T-cell (primary cell): ENCODE measurements around the gene CST4. TPM values are rescaled to one million over a fixed set of nuclear protein-coding genes. Genes with fewer than 3 reads are reported as not detected.

ENCODE experiments used
- ATAC-seq, 4 experiments: fragments of 200-7000 bp in 3 of 4; fragments of 150-1000 bp in 1 of 4; cut with Tn5 transposase; replicated peaks in 1 of 4; 1 replicate in 3 of 4; 2 replicates in 1 of 4; pipeline ENCODE4 v1.10.0; 2021; ENCODE audit warnings: moderate library complexity in 3 of 4, mild to moderate bottlenecking in 2 of 4, moderate number of reproducible peaks in 1 of 4
- CTCF ChIA-PET, 2 donors: fragments of 300-600 bp; sonication (Branson Sonifier 250); formaldehyde crosslinking; loops; one replicate each; lab custom pipeline; 2022; ENCODE audit warnings: antibody characterized with exemption in 2 of 2; lab: Charles Lee
- POLR2A ChIA-PET, 2 donors: fragments of 300-600 bp; sonication (Branson Sonifier 250); formaldehyde crosslinking; loops; one replicate each; lab custom pipeline; 2022; ENCODE audit warnings: antibody characterized with exemption in 2 of 2; lab: Charles Lee
- DNase-seq, 35 experiments: peaks; one replicate each; pipeline versions ENCODE4 v3.0.0 to v3.0.0-alpha.2; 2013 to 2023
- H3K27ac ChIP-seq: one replicate; pipeline ENCODE4 v1.5.1; 2013; ENCODE audit warnings: low read length
- H3K27me3 ChIP-seq, 2 experiments: replicated peaks in 1 of 2; 1 replicate in 1 of 2; 2 replicates in 1 of 2; pipeline versions ENCODE4 v1.6.1 to v1.7.0; 2013; ENCODE audit warnings: low read length in 1 of 2, mixed read lengths in 1 of 2; ENCODE audit not compliant: control insufficient read depth in 2 of 2, insufficient read depth in 2 of 2; ENCODE audit errors: extremely low read depth in 1 of 2
- H3K36me3 ChIP-seq, 2 donors: 1 replicate in 1 of 2; 2 replicates in 1 of 2; pipeline versions ENCODE4 v1.6.1 to v1.7.0; 2013; ENCODE audit warnings: low read length in 1 of 2; ENCODE audit not compliant: control insufficient read depth in 2 of 2, insufficient read depth in 1 of 2; ENCODE audit errors: extremely low read depth in 1 of 2
- H3K4me1 ChIP-seq, 2 experiments: 1 replicate in 1 of 2; 2 replicates in 1 of 2; pipeline versions ENCODE4 v1.6.1 to v1.7.0; 2013; ENCODE audit warnings: low read length in 2 of 2, mixed read lengths in 1 of 2; ENCODE audit not compliant: insufficient read depth in 2 of 2, control insufficient read depth in 1 of 2; ENCODE audit errors: extremely low read depth in 1 of 2
- H3K4me3 ChIP-seq, 2 donors: 1 replicate in 1 of 2; 2 replicates in 1 of 2; pipeline versions ENCODE4 v1.5.1 to v1.7.0; 2013; ENCODE audit warnings: mild to moderate bottlenecking in 2 of 2, low read length in 1 of 2, moderate library complexity in 1 of 2; ENCODE audit not compliant: control insufficient read depth in 1 of 2; ENCODE audit errors: extremely low read depth in 1 of 2
- H3K9me3 ChIP-seq: 2 replicates; pipeline ENCODE4 v1.7.0; 2013
- H3K27ac Mint-ChIP-seq, 2 donors: one replicate each; pipeline ENCODE4 v1.8.0; 2020 to 2021; ENCODE audit warnings: mild to moderate bottlenecking in 2 of 2, mixed read lengths in 2 of 2
- H3K27me3 Mint-ChIP-seq, 2 donors: one replicate each; pipeline ENCODE4 v1.8.0; 2021 to 2022; ENCODE audit warnings: mixed read lengths in 2 of 2
- H3K36me3 Mint-ChIP-seq: one replicate; pipeline ENCODE4 v1.8.0; 2021; ENCODE audit warnings: mixed read lengths
- H3K4me1 Mint-ChIP-seq, 3 donors: one replicate each; pipeline ENCODE4 v1.8.0; 2020 to 2022; ENCODE audit warnings: mixed read lengths in 3 of 3, mild to moderate bottlenecking in 1 of 3
- H3K4me3 Mint-ChIP-seq, 3 donors: one replicate each; pipeline ENCODE4 v1.8.0; 2020 to 2022; ENCODE audit warnings: mild to moderate bottlenecking in 3 of 3, mixed read lengths in 3 of 3, moderate library complexity in 3 of 3
- H3K9me3 Mint-ChIP-seq, 3 donors: one replicate each; pipeline ENCODE4 v1.8.0; 2020 to 2022; ENCODE audit warnings: mixed read lengths in 3 of 3
- WGBS: methylation state at CpG from one replicate; pipeline ENCODE4 v1.1.5; 2013; ENCODE audit warnings: missing lambda C conversion rate; ENCODE audit not compliant: insufficient coverage; 5-methylcytosine and 5-hydroxymethylcytosine counted together
- total RNA-seq, 35 experiments: library from RNA in 6 of 35; stranded (reverse) in 6 of 35; fragments of 120-200 nt in 1 of 35; gene quantifications; one replicate each; pipeline versions ENCODE4 v1.2.1 to v1.2.4 and lab custom pipeline; 2013 to 2026

CST4 gene
- total RNA-seq, 5 donors from 2014 or later (not counting 1 experiment from before 2014, with no cell fraction given), result not detected

GRCh38 chr20:23684261-23684660 is 4.6 kb downstream of the CST4 start:
- no CpG with 5 or more reads among the region's 6 CpGs for WGBS
- H3K4me1 Mint-ChIP-seq, result no peaks in the 10 kb centered on the region
- ChIA-PET CTCF (no interaction called here), POLR2A (no interaction called here)
- no peak overlapping the region for H3K27ac Mint-ChIP-seq
- Histone ChIP-seq H3K4me3 (no peak overlapping the region), H3K4me1 (no peaks in the 10 kb centered on the region), H3K9me3 (no peaks in the 10 kb centered on the region), H3K27me3 (peaks cover 0 to 25% of the 10 kb centered on the region in 2 experiments), H3K27ac (no peak overlapping the region), H3K36me3 (no peaks in the 10 kb centered on the region)
- DNase-seq (no peak), ATAC-seq (no peak)
- peaks cover 19% of the 10 kb centered on the region in 2 donors for H3K27me3 Mint-ChIP-seq
- no peaks in the 10 kb centered on the region for H3K36me3 Mint-ChIP-seq
- no peak overlapping the region for H3K4me3 Mint-ChIP-seq
- no peaks in the 10 kb centered on the region for H3K9me3 Mint-ChIP-seq

- no peaks in the 10 kb centered on the region for H3K36me3 Mint-ChIP-seq
- Histone ChIP-seq H3K4me1 (no peaks in the 10 kb centered on the region), H3K36me3 (no peaks in the 10 kb centered on the region), H3K27me3 (peaks cover 0 to 27% of the 10 kb centered on the region in 2 experiments), H3K27ac (no peak overlapping the region), H3K9me3 (no peaks in the 10 kb centered on the region), H3K4me3 (no peak overlapping the region)
- ATAC-seq (no peak), DNase-seq (no peak)
- H3K4me3 Mint-ChIP-seq, result no peak overlapping the region
- H3K27ac Mint-ChIP-seq, result no peak overlapping the region
- CTCF ChIA-PET, result no interaction called here
- peaks cover 19 to 23% of the 10 kb centered on the region in 2 donors for H3K27me3 Mint-ChIP-seq
- no peaks in the 10 kb centered on the region for H3K9me3 Mint-ChIP-seq
- H3K4me1 Mint-ChIP-seq, result no peaks in the 10 kb centered on the region
- no CpG with 5 or more reads among the region's 2 CpGs for WGBS
- POLR2A ChIA-PET, result no interaction called here
These were observed 5.0 kb downstream of the CST4 start for GRCh38 chr20:23683807-23684206.

- H3K36me3 Mint-ChIP-seq, result no peaks in the 10 kb centered on the region
- DNase-seq (no peak), ATAC-seq (no peak)
- Histone ChIP-seq H3K4me1 (no peaks in the 10 kb centered on the region), H3K27ac (no peak overlapping the region), H3K9me3 (no peaks in the 10 kb centered on the region), H3K4me3 (no peak overlapping the region), H3K36me3 (no peaks in the 10 kb centered on the region), H3K27me3 (peaks cover 0 to 27% of the 10 kb centered on the region in 2 experiments)
- no peaks in the 10 kb centered on the region for H3K4me1 Mint-ChIP-seq
- no CpG with 5 or more reads among the region's 2 CpGs for WGBS
- H3K27me3 Mint-ChIP-seq, result peaks cover 19 to 26% of the 10 kb centered on the region in 2 donors
- H3K9me3 Mint-ChIP-seq, result no peaks in the 10 kb centered on the region
- no peak overlapping the region for H3K4me3 Mint-ChIP-seq
- ChIA-PET CTCF (no interaction called here), POLR2A (no interaction called here)
- no peak overlapping the region for H3K27ac Mint-ChIP-seq
These were observed 5.6 kb downstream of the CST4 start for GRCh38 chr20:23683281-23683680.

GRCh38 chr20:23680146-23680545 is 8.7 kb downstream of the CST4 start:
- Mint-ChIP-seq H3K4me3 (no peak overlapping the region), H3K27ac (no peak overlapping the region), H3K27me3 (peaks cover 15 to 31% of the 10 kb centered on the region in 2 donors), H3K4me1 (no peaks in the 10 kb centered on the region), H3K36me3 (no peaks in the 10 kb centered on the region), H3K9me3 (no peaks in the 10 kb centered on the region)
- Histone ChIP-seq H3K27me3 (peaks cover 0 to 15% of the 10 kb centered on the region in 2 experiments), H3K4me1 (no peaks in the 10 kb centered on the region), H3K4me3 (no peak overlapping the region), H3K36me3 (no peaks in the 10 kb centered on the region), H3K27ac (no peak overlapping the region), H3K9me3 (no peaks in the 10 kb centered on the region)
- CTCF ChIA-PET, result no interaction called here
- no peak for ATAC-seq
- POLR2A ChIA-PET, result no interaction called here
- DNase-seq, result no peak

- no peaks in the 10 kb centered on the region for H3K36me3 Mint-ChIP-seq
- DNase-seq (no peak), ATAC-seq (no peak)
- H3K4me3 ChIP-seq, result no peak overlapping the region
- H3K27me3 ChIP-seq, result peaks cover 0 to 13% of the 10 kb centered on the region in 2 experiments
- no peaks in the 10 kb centered on the region for H3K4me1 Mint-ChIP-seq
- H3K4me1 ChIP-seq, result no peaks in the 10 kb centered on the region
- no peaks in the 10 kb centered on the region for H3K9me3 Mint-ChIP-seq
- no peak overlapping the region for H3K27ac Mint-ChIP-seq
- no peak overlapping the region for H3K4me3 Mint-ChIP-seq
- peaks cover 14 to 31% of the 10 kb centered on the region in 2 donors for H3K27me3 Mint-ChIP-seq
- no peaks in the 10 kb centered on the region for H3K9me3 ChIP-seq
- no peaks in the 10 kb centered on the region for H3K36me3 ChIP-seq
- no peak overlapping the region for H3K27ac ChIP-seq
- WGBS, result 82% methylated on average over 4 of the region's 7 CpGs
- POLR2A ChIA-PET, result no interaction called here
- CTCF ChIA-PET, result no interaction called here
These were observed 9.4 kb downstream of the CST4 start for GRCh38 chr20:23679133-23680092.

GRCh38 chr20:23673209-23673608 is 15.6 kb downstream of the CST4 start:
- DNase-seq (no peak), ATAC-seq (no peak)
- Mint-ChIP-seq H3K4me3 (no peak overlapping the region), H3K27me3 (peaks cover 0 to 8% of the 10 kb centered on the region in 2 donors), H3K27ac (no peak overlapping the region), H3K9me3 (peaks cover 0 to 4% (median 0%) of the 10 kb centered on the region in 3 donors), H3K4me1 (no peaks in the 10 kb centered on the region), H3K36me3 (no peaks in the 10 kb centered on the region)
- no peaks in the 10 kb centered on the region for H3K36me3 ChIP-seq
- no peak overlapping the region for H3K27ac ChIP-seq
- no peaks in the 10 kb centered on the region for H3K9me3 ChIP-seq
- H3K27me3 ChIP-seq, result no peaks in the 10 kb centered on the region
- H3K4me3 ChIP-seq, result no peak overlapping the region
- no peaks in the 10 kb centered on the region for H3K4me1 ChIP-seq
- POLR2A ChIA-PET, result no interaction called here
- WGBS, result no CpG with 5 or more reads among the region's 1 CpG
- CTCF ChIA-PET, result no interaction called here
